Caki2 (cell line): ENCODE data around the gene NRXN2. TPM values are rescaled to one million over a fixed set of nuclear protein-coding genes. Genes with fewer than 3 reads are reported as not detected.
"Not testable (repeated sequence)": the region's sequence is repeated elsewhere in the genome, so short reads cannot be mapped to it uniquely, and the experiment has no call there.

Source experiments
- DNase-seq: peaks from one replicate; pipeline ENCODE4 v3.0.0-alpha.2; 2015; ENCODE audit warnings: low read depth
- in situ Hi-C: cut with HindIII; loops from 2 replicates; pipeline ENCODE4 v1.10.0; 2016; ENCODE audit warnings: low sequenced_read_pairs, low pct_unique_long_range_greater_than_20kb, mixed read lengths
- total RNA-seq: library from RNA; depleted of rRNA; stranded (reverse); fragments of >200 nt; shearing (Covaris generic); gene quantifications from 2 replicates; pipeline ENCODE4 v1.2.3, GENCODE V29; 2014; ENCODE audit warnings: low replicate concordance

NRXN2 gene
- total RNA-seq, 1 experiment from 2014 or later: 2.2 TPM

DNA sequence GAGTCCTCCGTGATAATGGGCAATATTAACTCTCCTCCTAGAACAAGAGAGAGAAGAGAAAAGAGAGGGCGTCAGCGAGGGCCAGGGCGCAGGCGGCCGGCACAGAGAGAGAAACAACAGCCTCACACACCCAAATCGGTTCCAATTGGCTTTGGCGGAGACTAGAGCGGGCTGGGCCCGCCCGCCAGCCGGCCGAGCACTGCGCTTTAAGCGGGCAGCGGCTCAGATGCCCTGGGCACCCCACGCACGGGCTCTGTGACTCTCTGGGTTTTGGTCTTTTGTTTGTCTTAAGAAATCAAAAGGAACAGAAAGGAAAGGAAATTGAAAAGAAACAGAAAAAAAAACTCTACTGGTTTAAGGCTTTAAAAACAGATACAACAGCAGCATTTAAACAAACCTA is 115.0 kb downstream of the NRXN2 start:
- DNase-seq: no peak
- in situ Hi-C loops: no loop called here

DNA sequence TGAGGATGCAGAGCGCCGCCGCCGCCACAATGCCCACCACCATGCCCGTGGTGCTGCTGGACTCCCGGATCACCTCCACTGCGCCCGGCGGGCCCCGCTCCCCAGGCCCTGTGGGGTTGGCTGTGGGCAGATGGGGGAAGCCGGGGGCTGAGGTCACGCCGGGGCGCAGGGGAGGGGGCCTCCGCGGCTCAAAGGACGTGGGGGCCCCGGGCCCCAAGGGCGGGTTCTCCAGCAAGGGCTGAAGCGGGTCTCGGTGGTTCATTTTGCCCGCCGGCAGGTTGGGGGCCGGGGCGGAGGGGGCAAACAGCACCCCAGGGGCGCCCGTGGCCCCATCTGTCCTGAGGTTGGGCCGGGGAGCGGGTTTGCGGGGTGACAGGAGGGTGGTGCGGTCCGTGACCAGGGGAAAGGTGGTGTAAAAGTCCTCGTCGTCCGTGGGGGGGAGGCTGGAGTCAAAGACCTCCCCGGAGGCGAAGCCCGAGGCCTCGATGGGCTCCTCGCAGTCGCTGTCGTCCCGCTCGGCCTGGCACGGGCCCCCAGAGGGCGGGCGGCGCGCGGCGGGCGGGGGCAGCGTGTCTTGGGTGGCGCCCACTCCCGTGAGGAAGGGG is 115.5 kb downstream of the NRXN2 start:
- in situ Hi-C loops: no loop called here
- DNase-seq: no peak

DNA sequence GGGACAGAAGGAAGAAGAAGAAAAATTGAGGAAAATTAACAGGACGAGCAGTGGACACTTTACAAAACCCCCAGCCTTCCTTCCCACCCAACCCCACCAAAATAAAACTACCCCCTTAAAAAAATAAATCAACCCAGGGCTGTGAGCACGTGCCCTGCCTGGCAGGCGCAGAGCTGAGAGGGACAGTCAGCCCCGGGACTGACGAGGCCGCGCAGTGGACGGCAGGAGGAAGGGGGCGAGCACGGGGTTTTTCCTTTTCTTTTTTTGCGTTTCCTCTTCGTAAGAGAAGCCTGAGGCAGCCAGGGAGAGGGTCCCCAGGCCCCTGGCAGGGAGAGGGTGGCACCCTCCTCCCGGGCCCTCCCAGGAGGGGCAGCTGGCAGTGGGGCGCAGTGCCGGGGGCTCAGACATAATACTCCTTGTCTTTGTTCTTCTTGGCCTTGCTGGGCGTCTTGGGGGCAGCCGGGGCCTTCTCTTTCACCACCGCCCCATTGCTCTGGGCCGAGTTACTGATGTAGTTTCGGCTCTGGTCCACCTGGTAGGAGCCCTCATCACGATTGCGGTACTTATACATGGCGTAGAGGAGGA is 116.1 kb downstream of the NRXN2 start:
- no peak for DNase-seq
- in situ Hi-C loops: no loop called here

DNA sequence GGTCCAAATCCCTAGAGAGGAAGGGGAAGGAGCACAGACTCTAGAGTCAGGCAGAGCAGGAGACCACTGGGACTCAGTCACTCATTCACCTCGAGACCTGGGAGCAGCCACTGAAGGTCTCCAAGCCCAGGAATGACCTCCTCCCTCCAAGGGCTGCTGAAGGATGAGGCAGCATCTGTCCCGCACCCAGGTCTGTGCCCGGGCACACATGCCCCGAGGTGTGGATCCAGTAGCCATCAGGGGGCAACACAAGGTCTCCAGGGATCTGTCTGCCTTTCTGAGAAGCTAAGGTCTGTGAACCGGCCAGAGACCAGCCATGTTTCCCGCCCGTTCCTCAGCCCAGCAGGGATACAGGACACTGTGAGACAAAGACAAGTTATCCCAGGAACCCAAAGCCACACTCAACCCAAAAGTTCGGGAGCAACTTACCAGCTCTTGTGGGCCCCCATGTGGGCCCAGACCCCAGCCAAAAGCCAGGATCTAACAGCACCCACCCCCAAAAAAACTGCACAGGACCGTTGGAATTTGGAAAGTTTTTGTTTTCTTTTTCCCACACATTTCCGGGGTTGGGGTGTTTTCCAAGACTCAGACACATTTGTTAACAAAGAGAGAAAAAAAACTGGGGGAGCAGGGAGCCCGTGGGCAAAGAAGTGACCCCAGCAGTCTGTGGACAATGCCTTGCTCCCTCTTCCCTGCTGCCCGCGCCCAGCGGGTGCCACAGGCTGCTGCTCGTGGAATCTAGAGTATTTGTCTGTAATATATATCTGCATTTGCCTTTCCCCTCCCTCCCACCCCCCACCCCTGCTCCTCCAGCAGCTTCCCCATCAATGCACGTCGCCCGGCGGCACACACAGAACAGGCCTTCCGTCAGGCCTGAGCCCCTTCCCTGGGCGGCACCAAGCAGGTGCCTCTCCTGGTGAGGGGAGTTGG is 117.1 kb downstream of the NRXN2 start:
- no peak for DNase-seq
- in situ Hi-C loops: no loop called here

DNA sequence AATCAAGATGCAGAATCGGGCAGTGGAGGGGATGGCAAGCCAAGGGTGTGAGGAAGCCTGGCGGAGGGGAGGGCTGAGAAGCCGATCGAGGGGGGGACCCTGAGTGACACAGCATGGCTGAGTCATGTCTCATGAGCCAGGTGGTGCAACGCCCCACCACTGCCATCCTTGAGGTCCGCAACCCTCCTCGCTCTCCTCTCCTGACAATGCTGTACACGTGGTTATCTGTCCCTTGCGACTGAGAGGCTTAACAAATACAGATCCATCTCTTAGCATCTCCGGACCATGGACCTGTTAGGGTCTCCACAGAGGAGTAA is 117.8 kb downstream of the NRXN2 start:
- in situ Hi-C loops: no loop called here
- DNase-seq: no peak

DNA sequence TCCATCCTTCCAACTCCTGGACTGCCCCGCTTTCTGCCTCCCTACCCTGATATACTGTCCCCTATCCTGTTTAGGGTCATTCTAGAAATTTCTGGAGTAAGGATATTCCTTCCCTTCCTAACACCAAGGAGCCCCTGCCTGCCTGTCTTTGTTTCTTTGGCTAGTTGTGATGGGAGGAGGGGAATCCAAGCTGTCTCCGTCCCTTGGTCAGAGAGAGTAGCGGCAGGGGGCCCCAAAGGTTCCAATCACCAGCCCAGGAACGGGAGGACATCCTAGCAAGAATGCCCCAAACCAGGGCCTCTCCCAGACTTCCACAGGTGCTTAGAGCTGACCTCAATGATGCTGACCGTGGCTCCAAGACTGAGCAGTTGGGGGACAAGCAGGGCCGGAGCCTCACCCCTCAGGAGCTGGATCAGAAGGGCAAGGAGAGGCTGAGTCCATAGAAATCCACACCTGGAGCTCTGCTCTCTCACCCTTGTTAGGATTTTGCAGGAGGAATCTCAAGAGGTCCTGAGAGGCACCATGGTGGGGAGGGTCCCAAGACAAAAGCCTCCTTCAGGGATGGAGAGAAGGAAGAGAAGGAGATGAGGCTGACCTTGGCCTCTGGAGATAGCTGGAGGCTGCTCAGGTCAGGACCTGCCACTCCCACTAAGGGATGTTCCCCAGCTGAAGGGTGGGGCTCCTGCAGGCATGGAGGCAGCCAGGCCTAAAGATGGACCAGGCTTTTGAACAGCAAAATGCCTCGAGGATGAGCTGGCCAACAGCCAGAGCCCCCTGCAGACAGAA is 118.3 kb downstream of the NRXN2 start:
- in situ Hi-C loops: no loop called here
- no peak for DNase-seq

DNA sequence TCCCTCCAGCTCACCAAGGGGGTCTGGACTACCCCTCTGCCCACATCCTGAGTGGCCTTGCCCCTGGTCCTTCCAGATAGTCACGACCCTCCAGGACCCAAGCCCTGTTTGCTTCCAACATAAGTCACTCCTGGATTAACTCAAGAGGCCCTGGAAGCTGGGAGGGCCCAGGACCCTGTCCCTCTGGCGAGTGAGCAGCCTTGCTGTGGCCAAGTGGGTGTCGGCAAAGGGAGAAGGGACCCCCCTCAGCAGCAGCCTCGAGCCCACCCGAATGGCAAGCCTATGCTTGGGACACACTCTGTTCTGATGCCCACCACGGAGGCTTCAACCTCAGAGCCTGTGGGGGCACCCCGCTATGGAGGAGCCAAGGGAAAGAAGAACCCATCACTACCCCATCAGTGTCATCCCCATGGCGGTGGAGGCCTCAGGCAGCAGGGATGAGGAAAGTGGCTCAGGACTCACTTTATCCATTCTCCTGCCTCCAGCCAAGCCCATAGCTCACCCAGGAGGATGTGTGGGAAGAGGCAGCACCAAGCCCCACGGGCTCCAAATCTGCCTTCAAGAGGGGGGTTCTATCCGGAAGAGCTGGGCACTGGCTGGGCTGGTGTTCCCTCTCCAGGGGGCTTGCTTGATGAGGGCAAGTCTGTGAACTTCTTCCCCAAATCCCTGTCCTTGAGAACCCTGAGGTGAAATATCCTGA is 119.4 kb downstream of the NRXN2 start:
- in situ Hi-C loops: no loop called here
- DNase-seq: no peak

DNA sequence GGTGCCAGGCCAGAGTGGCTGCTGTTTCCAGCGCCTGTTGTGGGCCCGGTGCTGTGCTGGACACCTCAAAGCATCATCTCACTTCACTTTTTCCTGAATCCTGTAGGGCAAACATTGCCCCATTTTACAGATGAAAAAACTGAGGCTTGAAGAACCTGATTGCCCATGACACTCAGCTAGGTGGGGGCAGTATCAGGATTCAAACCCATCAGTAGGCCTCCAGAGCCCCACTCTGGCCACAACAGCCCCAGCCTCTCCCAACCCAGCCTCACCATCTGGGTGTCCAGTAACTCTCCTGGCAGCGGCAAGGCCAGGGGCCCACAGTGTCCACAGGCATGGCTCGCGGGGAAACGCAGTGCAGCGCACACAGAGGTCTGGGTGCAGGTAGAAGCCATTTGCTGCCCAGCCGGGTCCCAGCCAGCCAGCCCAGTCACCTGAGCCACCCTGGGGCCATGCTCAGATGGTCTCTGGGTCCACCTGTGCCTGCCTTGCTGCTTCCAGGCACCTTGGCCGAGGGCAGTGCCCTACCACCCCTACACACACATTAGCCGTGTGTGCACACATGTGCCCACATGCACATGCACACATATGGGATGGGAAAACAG is 120.4 kb downstream of the NRXN2 start:
- in situ Hi-C loops: no loop called here
- no peak for DNase-seq

DNA sequence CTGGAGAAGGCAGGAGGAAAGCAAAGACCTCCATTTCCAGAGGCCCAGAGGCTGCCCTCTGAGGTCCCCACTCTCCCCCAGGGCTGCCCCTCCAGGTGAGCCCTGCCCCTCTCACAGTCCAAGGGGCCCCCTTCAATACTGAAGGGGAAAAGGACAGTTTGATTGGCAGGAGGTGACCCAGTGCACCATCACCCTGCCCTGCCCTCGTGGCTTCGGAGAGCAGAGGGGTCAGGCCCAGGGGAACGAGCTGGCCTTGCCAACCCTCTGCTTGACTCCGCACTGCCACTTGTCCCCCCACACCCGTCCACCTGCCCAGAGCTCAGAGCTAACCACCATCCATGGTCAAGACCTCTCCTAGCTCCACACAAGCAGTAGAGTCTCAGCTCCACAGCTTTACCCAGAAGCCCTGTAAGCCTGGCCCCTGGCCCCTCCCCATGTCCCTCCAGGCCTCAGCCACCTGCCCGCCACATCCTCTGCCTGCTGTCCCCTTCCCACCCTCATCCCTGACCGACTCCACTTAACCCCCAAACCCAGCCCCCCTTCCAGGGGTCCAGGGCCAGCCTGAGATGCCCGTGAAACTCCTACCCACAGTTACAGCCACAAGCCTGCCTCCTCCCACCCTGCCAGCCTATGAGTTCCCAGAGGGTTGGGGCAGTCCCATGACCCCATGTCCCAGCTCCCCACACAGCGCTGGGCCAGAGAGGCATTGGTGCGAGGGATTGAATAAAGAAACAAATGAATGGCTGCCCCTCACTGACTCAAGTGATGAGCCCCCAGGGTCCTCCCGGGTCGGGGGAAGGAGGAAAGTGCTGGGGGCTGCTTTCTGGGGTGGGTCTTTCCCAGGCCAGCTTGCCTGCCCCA is 121.2 kb downstream of the NRXN2 start:
- in situ Hi-C loops: no loop called here
- no peak for DNase-seq

DNA sequence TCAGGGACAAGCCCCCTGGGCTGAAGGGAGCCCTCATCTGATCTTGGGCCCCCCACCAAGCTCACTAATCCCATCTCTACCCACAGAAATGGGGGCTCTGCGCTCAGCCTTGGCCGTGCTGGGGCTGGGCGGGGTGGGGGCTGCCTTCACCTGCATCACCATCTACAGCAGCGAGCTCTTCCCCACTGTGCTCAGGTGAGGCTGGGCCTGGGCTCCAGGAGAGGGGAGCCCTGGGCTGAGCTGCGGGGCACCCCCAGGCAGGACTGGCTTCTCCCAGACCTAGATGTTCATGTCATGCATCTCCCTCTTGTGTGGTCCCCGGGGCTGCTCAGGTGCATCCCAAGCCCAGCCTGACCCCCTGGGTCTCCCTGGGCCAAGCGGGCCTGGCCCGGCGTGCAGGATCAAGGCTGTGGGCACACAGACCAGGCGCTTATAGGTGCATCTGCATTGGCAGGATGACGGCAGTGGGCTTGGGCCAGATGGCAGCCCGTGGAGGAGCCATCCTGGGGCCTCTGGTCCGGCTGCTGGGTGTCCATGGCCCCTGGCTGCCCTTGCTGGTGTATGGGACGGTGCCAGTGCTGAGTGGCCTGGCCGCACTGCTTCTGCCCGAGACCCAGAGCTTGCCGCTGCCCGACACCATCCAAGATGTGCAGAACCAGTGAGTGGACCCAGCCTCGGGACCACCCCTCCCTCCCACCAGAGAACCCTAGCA is 122.6 kb downstream of the NRXN2 start:
- no peak for DNase-seq
- in situ Hi-C loops: no loop called here

DNA sequence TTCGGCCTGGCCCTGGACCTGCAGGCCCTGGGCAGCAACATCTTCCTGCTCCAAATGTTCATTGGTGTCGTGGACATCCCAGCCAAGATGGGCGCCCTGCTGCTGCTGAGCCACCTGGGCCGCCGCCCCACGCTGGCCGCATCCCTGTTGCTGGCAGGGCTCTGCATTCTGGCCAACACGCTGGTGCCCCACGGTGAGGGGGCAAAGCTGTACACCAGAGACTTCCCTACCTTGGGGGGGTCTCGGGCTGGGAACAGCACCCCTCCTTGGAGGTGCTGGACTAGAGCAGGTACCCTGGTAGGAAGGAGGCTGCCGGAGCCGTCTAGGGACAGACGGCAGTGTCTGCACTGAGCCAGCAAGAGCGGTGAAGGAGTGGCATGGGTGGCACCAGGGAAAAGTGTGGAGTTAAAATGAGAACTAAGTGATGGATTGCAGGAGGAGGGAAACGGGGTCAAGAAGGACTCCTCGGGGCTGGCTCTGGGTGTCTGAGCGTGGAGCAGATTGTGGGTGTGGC is 123.2 kb downstream of the NRXN2 start:
- no peak for DNase-seq
- in situ Hi-C loops: no loop called here

DNA sequence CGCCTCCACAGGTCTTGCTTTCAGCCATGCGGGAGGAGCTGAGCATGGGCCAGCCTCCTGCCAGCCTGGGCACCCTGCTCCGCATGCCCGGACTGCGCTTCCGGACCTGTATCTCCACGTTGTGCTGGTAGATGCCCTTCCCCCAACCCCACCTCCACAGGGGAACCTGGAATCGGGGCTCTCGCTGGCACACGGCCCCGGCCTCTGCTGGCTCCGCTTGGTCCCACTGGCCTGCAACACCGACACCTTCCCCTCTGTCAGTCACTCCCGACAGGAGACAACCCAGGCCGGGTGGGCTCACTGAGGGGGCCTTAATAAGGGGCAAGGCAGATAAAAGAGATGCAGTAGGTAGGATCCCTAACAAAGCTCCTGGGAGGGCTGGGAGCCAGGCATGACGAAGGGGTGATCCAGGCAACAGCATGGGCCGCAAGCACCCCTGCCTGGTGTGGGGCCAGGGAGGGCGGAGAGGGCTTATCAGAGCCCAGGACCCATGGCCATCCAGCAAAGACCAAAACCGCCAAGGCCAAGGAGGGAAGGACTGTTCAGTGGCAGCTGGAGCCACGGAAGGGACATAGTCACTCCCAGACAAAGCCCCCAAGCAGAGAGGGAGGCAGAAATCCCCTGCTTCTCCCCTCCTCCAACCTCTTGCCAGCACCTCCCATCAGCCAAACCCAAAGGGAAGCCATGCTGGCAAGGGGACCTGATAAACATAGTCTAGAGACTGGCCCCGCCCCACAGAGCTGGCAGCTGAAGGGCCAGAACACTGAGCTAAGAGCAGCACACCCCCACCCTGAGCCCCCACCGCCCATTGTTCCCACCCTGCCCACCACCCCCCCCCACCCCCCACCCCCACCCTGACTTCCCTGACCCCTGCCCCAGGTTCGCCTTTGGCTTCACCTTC is 124.0 kb downstream of the NRXN2 start:
- in situ Hi-C loops: no loop called here
- DNase-seq: no peak

DNA sequence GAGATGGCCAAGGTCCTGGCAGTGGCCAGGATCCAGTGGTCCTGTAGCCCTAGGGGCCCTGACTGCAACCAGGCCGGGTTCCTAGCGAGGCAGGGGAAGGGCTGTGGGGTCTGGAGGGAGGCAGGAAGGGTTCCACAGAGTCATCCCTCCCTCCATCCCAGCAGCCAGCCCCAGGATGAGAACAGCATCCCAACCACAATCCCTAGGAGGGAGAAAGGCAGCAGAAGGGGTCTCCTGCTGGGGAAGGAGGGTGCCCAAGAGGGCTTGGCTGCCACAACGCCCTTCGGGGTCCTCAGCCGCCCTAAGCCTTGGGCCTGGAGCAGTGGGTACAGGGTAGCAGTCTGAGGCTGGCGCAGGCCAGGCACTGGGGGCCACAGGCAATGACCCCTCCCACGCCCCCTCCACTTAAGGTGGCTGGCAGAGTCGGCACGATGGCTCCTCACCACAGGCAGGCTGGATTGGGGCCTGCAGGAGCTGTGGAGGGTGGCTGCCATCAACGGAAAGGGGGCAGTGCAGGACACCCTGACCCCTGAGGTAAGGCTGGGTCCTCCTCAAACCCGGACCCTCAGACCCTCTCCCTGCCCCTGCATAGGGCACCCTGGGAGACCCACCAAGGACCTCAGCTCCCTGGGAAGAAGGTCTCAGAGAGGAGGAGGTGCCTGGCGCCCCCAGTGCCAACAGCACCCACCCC is 124.7 kb downstream of the NRXN2 start:
- in situ Hi-C loops: no loop called here
- no peak for DNase-seq

DNA sequence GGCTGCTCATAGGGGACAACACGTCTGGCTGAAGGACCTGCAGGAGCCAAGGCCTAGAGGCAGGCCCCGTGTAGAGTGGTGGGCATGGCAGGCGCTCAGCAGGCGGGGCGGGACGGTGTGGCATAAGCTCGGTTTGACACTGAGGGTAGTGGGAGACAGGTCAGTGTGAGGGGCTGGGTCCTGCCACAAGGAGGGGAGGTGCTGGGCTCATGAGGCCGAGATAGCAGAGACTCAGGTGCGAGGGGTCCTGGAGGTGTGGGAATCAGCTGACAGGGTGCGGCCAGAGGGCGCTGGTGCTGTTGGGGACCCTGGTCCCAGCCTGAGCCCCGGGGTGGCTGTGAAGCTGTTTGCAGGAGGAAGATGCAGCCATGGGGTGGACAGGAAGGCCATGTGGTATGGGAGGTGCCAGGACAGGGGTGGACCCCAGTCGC is 125.3 kb downstream of the NRXN2 start:
- in situ Hi-C loops: no loop called here
- no peak for DNase-seq

DNA sequence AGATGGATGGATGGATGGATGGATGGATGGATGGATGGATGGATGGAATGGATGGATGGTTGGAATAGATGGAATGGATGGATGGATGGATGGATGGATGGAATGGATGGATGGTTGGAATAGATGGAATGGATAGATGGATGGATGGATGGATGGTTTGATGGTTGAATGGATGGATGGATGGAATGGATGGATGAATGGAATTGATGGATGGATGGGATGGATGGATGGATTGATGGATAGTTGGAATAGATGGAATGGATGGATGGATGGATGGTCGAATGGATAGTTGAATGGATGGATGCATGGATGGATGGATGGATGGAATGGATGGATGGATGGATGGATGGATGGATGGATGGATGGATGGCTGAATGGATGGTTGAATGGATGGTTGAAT is 127.1 kb downstream of the NRXN2 start:
- in situ Hi-C loops, DNase-seq: not testable (repeated sequence)
